Measurements from ENCODE around the gene CRYL1. TPM values are rescaled to one million over a fixed set of nuclear protein-coding genes. Genes with fewer than 3 reads are reported as not detected.

The CRYL1 gene
- total RNA-seq, 1 experiment from 2014 or later: 3.7 TPM

GRCh38 chr13:20442798-20443381 lies 82.8 kb downstream of the CRYL1 start:
- Histone ChIP-seq H2AFZ (ENCODE audit: low read length) (no peak overlapping the region), H3K79me1 (ENCODE audit: insufficient read depth, low read depth, low read length, poor library complexity, severe bottlenecking) (no peaks in the 10 kb centered on the region), H3K23ac (ENCODE audit: insufficient read length, low read depth, low read length) (no peak overlapping the region), H4K20me1 (ENCODE audit: control insufficient read depth, insufficient read depth, insufficient read length) (no peaks in the 10 kb centered on the region), H2BK15ac (ENCODE audit: low read depth, low read length) (no peak overlapping the region), H3K14ac (ENCODE audit: insufficient read depth, low read length) (no peak overlapping the region), H3K56ac (ENCODE audit: insufficient read length, low read depth, low read length) (no peak overlapping the region), H2BK12ac (ENCODE audit: insufficient read length, low read depth, low read length) (no peak overlapping the region), H3K4ac (ENCODE audit: low read depth, low read length) (no peak overlapping the region), H2BK20ac (ENCODE audit: low read depth, low read length, poor library complexity, severe bottlenecking) (no peak overlapping the region), H4K5ac (ENCODE audit: insufficient read length, low read depth, low read length) (no peak overlapping the region), H3K18ac (ENCODE audit: insufficient read length, low read depth, low read length) (no peak overlapping the region), H3K4me1 (ENCODE audit: insufficient read depth, low read length) (peaks cover 3% of the 10 kb centered on the region; the same call in 1 of the 2 replicates), H3K9me3 (ENCODE audit: control insufficient read depth, low read depth, low read length) (no peaks in the 10 kb centered on the region), H3K79me2 (ENCODE audit: insufficient read depth, low read length) (no peaks in the 10 kb centered on the region), H3T11ph (ENCODE audit: low read length) (no peak overlapping the region), H4K8ac (replicated peaks; ENCODE audit: insufficient read length, low read depth, low read length) (no peak overlapping the region), H3K23me2 (ENCODE audit: insufficient read length, low read depth, low read length, poor library complexity, severe bottlenecking) (no peaks in the 10 kb centered on the region), H2BK120ac (ENCODE audit: low read depth, low read length, poor library complexity, severe bottlenecking) (no peak overlapping the region), H2AK5ac (ENCODE audit: insufficient read length, low read length) (no peak overlapping the region), H3K4me2 (ENCODE audit: insufficient read depth, insufficient read length, low read length) (no peak overlapping the region), H3K27me3 (ENCODE audit: insufficient read depth, low read length) (no peaks in the 10 kb centered on the region), H4K91ac (ENCODE audit: insufficient read length, low read depth, low read length) (no peak overlapping the region), H3K9ac (ENCODE audit: extremely low read depth, insufficient read length, low read length) (no peak overlapping the region), H3K27ac (ENCODE audit: insufficient read length, low read depth, low read length) (no peak overlapping the region), H2BK5ac (ENCODE audit: insufficient read length, low read length) (no peak overlapping the region)
- WGBS (ENCODE audit: extremely low coverage, insufficient read length, low lambda C conversion rate): no CpG with 5 or more reads among the region's 2 CpGs
- H3K9me3 Mint-ChIP-seq: peaks cover 15 to 21% of the 10 kb centered on the region in 2 experiments
- TF ChIP-seq, protein P1, sequence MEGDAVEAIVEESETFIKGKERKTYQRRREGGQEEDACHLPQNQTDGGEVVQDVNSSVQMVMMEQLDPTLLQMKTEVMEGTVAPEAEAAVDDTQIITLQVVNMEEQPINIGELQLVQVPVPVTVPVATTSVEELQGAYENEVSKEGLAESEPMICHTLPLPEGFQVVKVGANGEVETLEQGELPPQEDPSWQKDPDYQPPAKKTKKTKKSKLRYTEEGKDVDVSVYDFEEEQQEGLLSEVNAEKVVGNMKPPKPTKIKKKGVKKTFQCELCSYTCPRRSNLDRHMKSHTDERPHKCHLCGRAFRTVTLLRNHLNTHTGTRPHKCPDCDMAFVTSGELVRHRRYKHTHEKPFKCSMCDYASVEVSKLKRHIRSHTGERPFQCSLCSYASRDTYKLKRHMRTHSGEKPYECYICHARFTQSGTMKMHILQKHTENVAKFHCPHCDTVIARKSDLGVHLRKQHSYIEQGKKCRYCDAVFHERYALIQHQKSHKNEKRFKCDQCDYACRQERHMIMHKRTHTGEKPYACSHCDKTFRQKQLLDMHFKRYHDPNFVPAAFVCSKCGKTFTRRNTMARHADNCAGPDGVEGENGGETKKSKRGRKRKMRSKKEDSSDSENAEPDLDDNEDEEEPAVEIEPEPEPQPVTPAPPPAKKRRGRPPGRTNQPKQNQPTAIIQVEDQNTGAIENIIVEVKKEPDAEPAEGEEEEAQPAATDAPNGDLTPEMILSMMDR (conservative IDR thresholded peaks at IDR 0.05): no peak
- H3K27me3 Mint-ChIP-seq (ENCODE audit: low read depth): no peaks in the 10 kb centered on the region
- peaks cover 23 to 31% of the 10 kb centered on the region in 2 experiments for H3K4me1 Mint-ChIP-seq
- no peak for DNase-seq
- peak overlapping the region in 2 of 3 experiments; percentile 18 to 63; a peak in 3 of 7 replicates for H3K27ac Mint-ChIP-seq
- no peak overlapping the region for H3K4me3 Mint-ChIP-seq
- H3K36me3 Mint-ChIP-seq (ENCODE audit: insufficient read depth in 1 of 3, low read depth in 3 of 3): peaks cover 0 to 16% (median 0%) of the 10 kb centered on the region in 3 experiments; a peak in 3 of 7 replicates
